Endothelial cell of umbilical vein (primary cell): Measurements from ENCODE around the gene TENM4. TPM values are rescaled to one million over a fixed set of nuclear protein-coding genes. Genes with fewer than 3 reads are reported as not detected.

Source experiments
- BruUV-seq: library from RNA; stranded (reverse); fragments of 400-500 nt; replicated peaks from 2 replicates; lab custom pipeline; 2021; lab: Mats Ljungman, UMichigan
- CTCF ChIA-PET: fragments of 300-600, 350-600 bp; sonication (Branson Sonifier 250); formaldehyde crosslinking; loops from one replicate; lab custom pipeline; 2021; ENCODE audit warnings: antibody characterized with exemption, inconsistent platforms; lab: Charles Lee
- POLR2A ChIA-PET: fragments of 300-600, 350-600 bp; sonication (Branson Sonifier 250); formaldehyde crosslinking; loops from one replicate; lab custom pipeline; 2021; ENCODE audit warnings: antibody characterized with exemption, inconsistent platforms; lab: Charles Lee
- DNase-seq: peaks from one replicate; pipeline ENCODE4 v3.0.0-alpha.2; 2011; ENCODE audit warnings: low read depth, low spot score
- FAIRE-seq: peaks from 2 replicates; lab custom pipeline; 2011; peaks lifted over from hg19 to GRCh38; lab: Jason Lieb, UNC
- H2AFZ ChIP-seq: 2 replicates; pipeline ENCODE4 v1.6.0; 2012; ENCODE audit warnings: low read depth, low read length, control low read depth, inconsistent platforms
- H3K27ac ChIP-seq: 2 replicates; pipeline ENCODE4 v1.5.1; 2011; ENCODE audit warnings: low read depth, mild to moderate bottlenecking, control low read depth, low read length, moderate library complexity; ENCODE audit not compliant: insufficient read depth
- H3K27me3 ChIP-seq, 2 experiments: 2 replicates each; pipeline versions ENCODE4 v1.6.0 to v1.6.1; 2011; ENCODE audit warnings: low read length in 2 of 2, mixed read lengths in 1 of 2; ENCODE audit not compliant: control insufficient read depth in 2 of 2, insufficient read depth in 2 of 2
- H3K36me3 ChIP-seq, 2 experiments: 2 replicates in 1 of 2; 3 replicates in 1 of 2; pipeline ENCODE4 v1.5.1; 2011; ENCODE audit warnings: low read length in 2 of 2, mild to moderate bottlenecking in 1 of 2, moderate library complexity in 1 of 2; ENCODE audit not compliant: control insufficient read depth in 2 of 2, insufficient read depth in 2 of 2; ENCODE audit errors: extremely low read depth in 1 of 2
- H3K4me1 ChIP-seq: 3 replicates; pipeline ENCODE4 v1.5.1; 2011; ENCODE audit warnings: mild to moderate bottlenecking, low read length; ENCODE audit not compliant: control insufficient read depth, insufficient read depth; ENCODE audit errors: extremely low read depth
- H3K4me2 ChIP-seq: 2 replicates; pipeline ENCODE4 v1.6.1; 2011; ENCODE audit warnings: low read length, control low read depth, mixed read lengths; ENCODE audit not compliant: insufficient read depth
- H3K4me3 ChIP-seq, 3 experiments: fragments of 200-600 bp in 1 of 3; sonication (generic), shearing (Covaris generic) in 1 of 3; replicated peaks in 1 of 3; 2 replicates each; pipeline ENCODE4 v1.5.1; 2011 to 2016; ENCODE audit warnings: control low read depth in 3 of 3, low read length in 3 of 3, mild to moderate bottlenecking in 2 of 3, inconsistent platforms in 1 of 3, low read depth in 1 of 3, moderate library complexity in 1 of 3; ENCODE audit not compliant: insufficient read depth in 1 of 3
- H3K79me2 ChIP-seq: 2 replicates; pipeline ENCODE4 v1.6.0; 2012; ENCODE audit warnings: low read length, inconsistent platforms; ENCODE audit not compliant: control insufficient read depth, insufficient read depth
- H3K9ac ChIP-seq: replicated peaks from 2 replicates; pipeline ENCODE3; 2011; ENCODE audit warnings: low read length, control low read depth; ENCODE audit not compliant: insufficient read depth; ENCODE audit errors: extremely low read depth
- H3K9me1 ChIP-seq: replicated peaks from 3 replicates; pipeline ENCODE4 v1.6.0; 2011; ENCODE audit warnings: mild to moderate bottlenecking, low read length; ENCODE audit not compliant: control insufficient read depth, insufficient read depth; ENCODE audit errors: extremely low read depth
- H3K9me3 ChIP-seq: replicated peaks from 2 replicates; pipeline ENCODE4 v1.5.1; 2012; ENCODE audit warnings: low read length, inconsistent platforms; ENCODE audit not compliant: control insufficient read depth, insufficient read depth
- H4K20me1 ChIP-seq: replicated peaks from 2 replicates; pipeline ENCODE3; 2011; ENCODE audit warnings: mild to moderate bottlenecking, low read length; ENCODE audit not compliant: control insufficient read depth, insufficient read depth; ENCODE audit errors: extremely low read depth
- EZH2 ChIP-seq: IDR thresholded peaks from 2 replicates; pipeline ENCODE4 v1.6.1; 2012; ENCODE audit warnings: borderline replicate concordance, low read depth, mild to moderate bottlenecking, moderate library complexity, low read length, inconsistent platforms; ENCODE audit not compliant: severe bottlenecking
- GATA2 ChIP-seq: IDR thresholded peaks from 2 replicates; pipeline ENCODE4 v1.7.0; 2011; ENCODE audit warnings: low read depth, mild to moderate bottlenecking, moderate library complexity, mixed read lengths, low read length; ENCODE audit not compliant: insufficient read length, insufficient read depth
- MAX ChIP-seq: IDR thresholded peaks from 2 replicates; pipeline ENCODE4 v1.6.1; 2011; ENCODE audit not compliant: insufficient read depth, insufficient read length
- POLR2A ChIP-seq: IDR thresholded peaks from 2 replicates; pipeline ENCODE4 v1.6.1; 2012; ENCODE audit warnings: low read depth, mild to moderate bottlenecking, control low read depth, low read length
- POLR2AphosphoS5 ChIP-seq: IDR thresholded peaks from 2 replicates; pipeline ENCODE4 v1.6.1; 2012; ENCODE audit warnings: low read depth, mild to moderate bottlenecking, control low read depth, low read length, moderate library complexity; ENCODE audit not compliant: insufficient read depth
- dilution Hi-C: fragments of 300-500 bp; cut with MboI; formaldehyde crosslinking; loops from one replicate; pipeline ENCODE4 v1.15.0; 2019; ENCODE audit warnings: low sequenced_read_pairs; ENCODE audit not compliant: extremely low pct_ligation_motif_present
- intact Hi-C: fragments of 100-400 bp; cut with micrococcal nuclease; formaldehyde crosslinking; loops from one replicate; pipeline ENCODE4 v1.10.0; 2022
- polyA plus RNA-seq, 4 experiments: library from polyadenylated mRNA; depleted of rRNA in 3 of 4; stranded (reverse) in 3 of 4; unstranded in 1 of 4; fragments of >200 nt; gene quantifications; 2 replicates each; pipeline versions ENCODE4 v1.2.1 to v1.2.3, GENCODE V29; 2011 to 2012; ENCODE audit warnings: missing spikeins in 1 of 4
- total RNA-seq: library from RNA; stranded (reverse); gene quantifications from 2 replicates; pipeline ENCODE4 v1.2.3, GENCODE V29; 2021
- TF ChIP-seq, protein P1 (sequence below), 2 donors: IDR thresholded peaks; 1 replicate in 1 of 2; 2 replicates in 1 of 2; pipeline ENCODE4 v1.5.1; 2011; ENCODE audit warnings: low read length in 2 of 2, mild to moderate bottlenecking in 2 of 2, moderate library complexity in 2 of 2, control low read depth in 1 of 2, inconsistent platforms in 1 of 2, low read depth in 1 of 2; ENCODE audit not compliant: insufficient read depth in 1 of 2; ENCODE audit errors: extremely low read depth in 1 of 2

Gene TENM4
- total and polyA plus RNA-seq, 2 donors (not counting 3 experiments of a cell fraction or from before 2014, with no cell fraction given) = 0.06 to 0.27 TPM

GRCh38 chr11:78790784-78791183 lies 650.0 kb downstream of the TENM4 start:
- no peaks in the 10 kb centered on the region for H3K9me1 ChIP-seq
- H3K36me3 ChIP-seq = no peaks in the 10 kb centered on the region
- H3K79me2 ChIP-seq = no peaks in the 10 kb centered on the region
- H3K27me3 ChIP-seq = no peaks in the 10 kb centered on the region
- CTCF ChIA-PET = no interaction called here
- no peaks in the 10 kb centered on the region for H3K9me3 ChIP-seq
- H2AFZ ChIP-seq = no peak overlapping the region
- POLR2A ChIA-PET = no interaction called here
- no peak overlapping the region for H3K4me3 ChIP-seq
- TF ChIP-seq, protein P1, sequence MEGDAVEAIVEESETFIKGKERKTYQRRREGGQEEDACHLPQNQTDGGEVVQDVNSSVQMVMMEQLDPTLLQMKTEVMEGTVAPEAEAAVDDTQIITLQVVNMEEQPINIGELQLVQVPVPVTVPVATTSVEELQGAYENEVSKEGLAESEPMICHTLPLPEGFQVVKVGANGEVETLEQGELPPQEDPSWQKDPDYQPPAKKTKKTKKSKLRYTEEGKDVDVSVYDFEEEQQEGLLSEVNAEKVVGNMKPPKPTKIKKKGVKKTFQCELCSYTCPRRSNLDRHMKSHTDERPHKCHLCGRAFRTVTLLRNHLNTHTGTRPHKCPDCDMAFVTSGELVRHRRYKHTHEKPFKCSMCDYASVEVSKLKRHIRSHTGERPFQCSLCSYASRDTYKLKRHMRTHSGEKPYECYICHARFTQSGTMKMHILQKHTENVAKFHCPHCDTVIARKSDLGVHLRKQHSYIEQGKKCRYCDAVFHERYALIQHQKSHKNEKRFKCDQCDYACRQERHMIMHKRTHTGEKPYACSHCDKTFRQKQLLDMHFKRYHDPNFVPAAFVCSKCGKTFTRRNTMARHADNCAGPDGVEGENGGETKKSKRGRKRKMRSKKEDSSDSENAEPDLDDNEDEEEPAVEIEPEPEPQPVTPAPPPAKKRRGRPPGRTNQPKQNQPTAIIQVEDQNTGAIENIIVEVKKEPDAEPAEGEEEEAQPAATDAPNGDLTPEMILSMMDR (IDR thresholded peaks at IDR 0.05; ENCODE audit: extremely low read depth in 1 of 2, insufficient read depth in 1 of 2, low read depth in 1 of 2, low read length in 2 of 2) = no peak
- TF ChIP-seq POLR2AphosphoS5 (no peak), MAX (no peak)
- no peak overlapping the region for H3K9ac ChIP-seq
- H3K4me2 ChIP-seq = no peak overlapping the region
- intact Hi-C loops = no loop called here
- DNase-seq (no peak), FAIRE-seq (no peak)
- no peaks in the 10 kb centered on the region for H3K4me1 ChIP-seq
- no peak overlapping the region for H3K27ac ChIP-seq
- no peaks in the 10 kb centered on the region for H4K20me1 ChIP-seq
- no TSS peak for BruUV-seq
- dilution Hi-C loops = no loop called here

DNA sequence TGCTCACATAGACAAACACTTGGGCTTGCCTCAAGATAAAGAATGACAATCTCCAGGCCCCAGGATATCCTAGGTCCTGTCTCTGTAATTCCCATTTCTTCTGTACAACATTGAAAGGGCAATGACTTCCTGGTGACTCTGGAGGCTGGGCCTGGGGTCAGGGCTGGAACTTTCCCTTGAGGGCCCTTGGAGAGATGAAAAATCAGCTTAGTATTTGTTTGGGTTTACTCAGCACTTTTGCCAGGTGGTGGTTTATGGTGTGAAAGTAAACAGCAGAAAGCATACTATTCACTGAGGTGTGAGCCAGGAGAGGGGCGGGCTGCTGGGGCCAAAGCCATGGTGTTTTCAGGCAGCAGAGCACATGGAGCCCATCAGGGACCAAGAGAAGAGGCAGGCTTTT lies 651.5 kb downstream of the TENM4 start:
- Histone ChIP-seq H3K9me3 (no peaks in the 10 kb centered on the region), H3K4me1 (no peaks in the 10 kb centered on the region), H3K27me3 (no peaks in the 10 kb centered on the region), H2AFZ (no peak overlapping the region), H3K9ac (no peak overlapping the region), H3K9me1 (no peaks in the 10 kb centered on the region), H3K27ac (no peak overlapping the region), H4K20me1 (no peaks in the 10 kb centered on the region), H3K79me2 (no peaks in the 10 kb centered on the region), H3K4me2 (no peak overlapping the region), H3K36me3 (no peaks in the 10 kb centered on the region), H3K4me3 (no peak overlapping the region)
- no peak for TF ChIP-seq EZH2
- TF ChIP-seq MAX = no peak
- TF ChIP-seq POLR2AphosphoS5 = no peak
- no peak for TF ChIP-seq GATA2
- no peak for TF ChIP-seq POLR2A
- dilution Hi-C loops = no loop called here
- DNase-seq = no peak
- ChIA-PET CTCF (no interaction called here), POLR2A (no interaction called here)
- BruUV-seq = no TSS peak
- no peak for FAIRE-seq
- intact Hi-C loops = no loop called here
